ENCODE results near the gene IRAG1.

Gene IRAG1

DNA sequence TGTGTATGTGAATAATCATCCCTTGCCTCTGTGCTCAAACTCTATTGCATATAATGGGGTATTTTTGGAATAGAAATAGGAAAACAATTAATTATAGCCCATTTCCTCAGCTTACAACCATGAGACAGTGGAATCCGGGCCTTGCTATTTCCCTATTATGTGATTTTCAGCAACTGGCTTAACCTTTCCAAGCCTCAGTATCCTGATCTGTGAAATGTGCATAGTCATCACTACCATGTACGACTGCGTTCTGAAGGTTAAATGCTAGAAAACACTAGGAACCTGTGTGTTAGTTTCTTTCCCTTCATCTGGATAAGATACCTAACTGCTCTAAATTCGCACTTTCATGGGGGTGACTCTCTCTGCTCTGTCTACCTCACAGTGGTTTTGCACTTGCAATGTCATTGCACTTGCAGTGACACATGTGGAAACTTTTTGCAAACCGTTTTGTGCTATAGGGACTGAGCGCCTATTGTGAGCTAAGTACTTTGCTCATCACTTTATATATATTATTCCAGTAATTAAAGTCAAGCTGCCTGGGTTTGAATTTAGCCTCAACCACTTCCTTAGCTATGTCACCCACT, 48.3 kb downstream of the IRAG1 start:
- no peak for DNase-seq (ENCODE audit: low read depth)

Measured in activated gamma-delta T cell treated with anti-CD3 and anti-CD28 coated beads, Interleukin-2, amount 50 U/mL, for 16 hours (primary cell).